ENCODE results near the gene RAB3GAP2.
"Not testable (repeated sequence)": the region's sequence is repeated elsewhere in the genome, so short reads cannot be mapped to it uniquely, and the experiment has no call there.

Gene RAB3GAP2

DNA sequence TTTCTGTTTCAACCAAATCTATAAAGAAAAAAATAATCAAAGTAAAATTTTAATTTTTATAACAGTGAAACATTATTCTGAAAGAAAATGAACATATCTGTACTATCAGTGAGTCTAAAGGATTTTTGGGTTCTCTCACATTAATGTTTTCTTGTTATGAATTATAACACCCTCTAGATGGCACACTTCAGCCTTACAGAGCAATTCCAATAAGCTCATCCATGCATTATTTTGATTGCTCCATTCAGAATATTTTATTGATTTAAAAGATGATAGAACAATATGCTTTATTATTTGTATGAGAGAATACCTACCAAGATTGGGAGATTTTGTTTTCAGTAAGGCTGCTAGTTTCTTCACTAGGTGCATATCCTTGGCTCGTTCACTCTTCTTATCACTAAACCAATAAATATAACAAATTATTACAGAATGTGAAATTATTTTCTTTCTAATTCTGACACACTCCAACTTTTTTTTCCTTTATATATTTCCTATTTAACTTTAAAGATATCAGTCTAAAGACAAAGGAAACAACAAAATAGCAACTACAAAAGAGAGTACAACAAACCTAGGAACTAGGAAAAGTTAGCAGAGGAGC lies 82.4 kb downstream of the RAB3GAP2 start:
- no peak for DNase-seq

DNA sequence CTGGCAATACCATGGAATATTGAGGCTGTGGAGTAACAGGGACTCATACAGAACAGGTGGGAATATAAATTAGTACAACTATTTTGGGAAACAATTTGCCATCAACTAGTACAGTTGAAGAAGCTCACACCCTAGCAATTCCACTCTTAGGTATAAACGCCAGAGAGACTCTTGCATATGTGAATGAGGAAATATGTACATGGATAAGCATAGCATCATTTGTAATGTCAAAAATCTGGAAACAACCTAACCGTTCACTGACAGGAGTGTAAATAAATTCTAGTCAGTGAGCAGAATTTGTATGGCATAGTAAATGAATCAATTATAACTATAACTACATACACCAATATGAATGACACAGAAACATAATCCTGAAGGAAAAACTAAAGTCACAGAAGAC lies 83.7 kb downstream of the RAB3GAP2 start:
- no peak for DNase-seq

DNA sequence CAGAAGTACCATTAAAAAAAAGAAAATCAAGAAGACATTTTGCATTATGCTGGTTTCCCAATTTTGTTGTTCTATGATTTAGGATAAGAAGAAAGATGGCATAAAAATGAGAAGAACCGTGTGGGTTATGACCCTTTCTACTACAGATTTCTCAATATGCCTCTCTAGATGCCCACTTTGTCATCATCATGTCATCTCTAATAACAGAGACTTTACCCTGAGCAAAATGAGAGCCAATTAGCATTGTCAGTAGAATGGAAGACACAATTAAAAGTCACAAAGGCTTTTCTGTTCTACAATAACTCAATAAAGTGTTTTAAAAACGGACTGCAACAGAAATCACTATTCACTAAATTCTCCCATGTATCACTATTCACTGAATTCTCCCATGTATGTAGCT lies 85.5 kb downstream of the RAB3GAP2 start:
- no peak for DNase-seq

DNA sequence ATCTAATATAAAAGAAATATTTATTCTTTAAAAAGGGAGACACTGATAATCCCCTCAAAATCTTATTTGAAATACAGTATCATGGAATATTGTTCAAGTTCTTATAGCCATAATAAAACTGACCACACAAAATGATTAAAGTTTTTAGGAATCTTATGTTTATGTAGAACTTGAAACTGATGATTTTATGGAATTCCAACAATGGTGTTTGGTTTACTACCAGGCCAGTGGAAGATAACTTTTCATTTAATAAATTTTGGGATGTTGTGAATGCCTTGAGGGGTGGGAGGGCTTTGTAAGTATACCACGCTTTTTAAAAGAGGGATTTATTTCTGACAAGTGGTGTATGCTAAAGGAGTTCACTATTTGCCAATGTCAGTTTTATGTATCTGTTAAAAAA lies 87.7 kb downstream of the RAB3GAP2 start:
- no peak for DNase-seq

DNA sequence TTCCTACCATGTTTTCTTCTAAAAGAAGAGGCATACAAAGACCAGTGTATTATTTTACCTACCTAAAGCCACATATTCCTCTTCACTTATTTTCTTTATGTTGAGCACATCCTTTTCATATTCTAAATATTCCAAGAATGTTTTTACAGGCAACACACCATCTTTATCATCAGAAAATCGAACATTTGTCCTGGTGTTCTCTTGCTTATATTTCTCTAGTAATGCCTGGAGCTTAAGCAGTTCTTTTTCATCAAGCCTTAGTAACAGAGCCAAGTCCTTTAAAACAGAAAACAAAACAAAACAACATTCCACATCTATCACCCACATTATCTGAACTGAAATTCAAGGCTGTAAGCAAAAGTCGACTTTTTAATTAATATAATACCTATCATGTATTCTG lies 89.6 kb downstream of the RAB3GAP2 start:
- no peak for DNase-seq

DNA sequence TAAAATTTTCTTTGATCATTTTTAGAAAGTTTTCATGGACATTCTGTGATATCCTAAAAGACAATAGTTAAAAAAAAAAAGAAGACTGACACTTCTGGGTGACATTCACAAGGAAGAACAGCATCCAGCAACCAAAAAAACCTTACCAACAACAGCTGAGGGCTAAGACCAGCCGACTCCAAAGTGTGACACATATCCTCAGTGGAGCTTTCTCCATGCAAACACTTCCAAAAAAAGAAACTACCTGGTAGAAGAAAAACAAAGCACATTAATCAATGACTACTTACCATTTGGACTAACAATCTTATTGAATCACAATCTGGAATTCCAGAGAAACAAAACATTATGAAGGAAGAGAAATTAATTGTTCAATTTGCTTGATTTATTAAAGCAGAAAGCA lies 90.1 kb downstream of the RAB3GAP2 start:
- no peak for DNase-seq

DNA sequence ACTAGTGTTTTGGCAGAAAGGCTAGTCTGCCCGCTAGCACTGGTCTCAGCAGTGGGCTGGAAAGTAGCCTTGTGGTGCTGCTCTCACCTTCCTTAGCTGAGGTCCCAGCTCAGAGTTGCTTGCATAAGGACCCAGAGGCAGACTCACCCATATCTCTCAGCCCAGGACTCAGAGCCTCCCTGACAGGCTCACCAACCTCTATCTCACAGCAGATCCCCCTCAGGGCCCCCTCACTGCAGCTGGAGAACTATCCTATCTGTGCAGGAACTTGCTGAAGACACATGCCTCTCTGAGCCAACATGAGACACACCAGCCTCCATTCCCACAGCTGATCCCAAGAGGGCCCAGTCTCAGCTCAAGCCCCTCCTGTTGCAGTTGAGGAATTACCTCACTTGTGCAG lies 95.7 kb downstream of the RAB3GAP2 start:
- DNase-seq, result no peak

DNA sequence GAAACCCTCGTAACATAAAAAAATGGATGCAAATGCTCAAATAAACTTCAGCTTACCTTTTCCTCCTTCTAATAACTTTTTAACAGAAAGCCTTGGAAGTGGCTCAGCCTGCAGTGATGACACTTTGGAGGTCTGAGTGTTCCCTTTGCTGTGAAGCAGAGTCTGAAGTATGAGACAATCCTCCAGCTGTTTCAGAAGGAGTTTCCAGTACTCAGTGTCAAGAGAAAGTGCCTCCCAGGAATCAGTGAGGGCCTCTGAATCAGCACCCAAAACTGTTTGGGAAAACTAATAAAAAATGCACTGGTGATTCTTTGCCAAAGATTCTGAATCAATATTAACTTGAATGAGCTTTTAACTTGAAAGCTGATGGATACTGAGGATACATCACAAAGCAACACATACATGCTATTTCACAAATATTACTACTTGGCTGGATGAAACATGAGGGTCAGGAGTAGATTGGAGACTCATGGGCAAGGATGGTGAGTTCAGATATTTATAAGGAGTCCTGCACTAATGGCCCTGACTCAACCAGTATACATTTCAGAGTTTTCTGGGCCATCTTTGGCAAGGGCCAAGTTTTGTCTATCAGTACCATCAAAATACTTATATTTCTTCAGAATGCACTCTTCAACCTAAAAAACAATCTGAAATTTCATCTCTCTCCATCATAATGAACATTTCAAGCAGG lies 101.3 kb downstream of the RAB3GAP2 start:
- DNase-seq, result no peak

DNA sequence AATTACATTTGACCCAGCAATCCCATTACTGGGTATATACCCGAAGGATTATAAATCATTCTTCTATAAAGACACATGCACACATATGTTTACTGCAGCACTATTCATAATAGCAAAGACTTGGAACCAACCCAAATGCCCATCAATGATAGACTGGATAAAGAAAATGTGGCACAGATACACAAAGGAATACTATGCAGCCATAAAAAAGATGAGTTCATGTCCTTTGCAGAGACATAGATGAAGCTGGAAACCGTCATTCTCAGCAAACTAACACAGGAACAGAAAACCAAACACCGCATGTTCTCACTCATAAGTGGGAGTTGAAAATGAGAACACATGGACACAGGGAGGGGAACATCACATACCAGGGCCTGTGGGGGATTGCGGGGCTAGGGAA lies 102.4 kb downstream of the RAB3GAP2 start:
- DNase-seq, result not testable (repeated sequence)

DNA sequence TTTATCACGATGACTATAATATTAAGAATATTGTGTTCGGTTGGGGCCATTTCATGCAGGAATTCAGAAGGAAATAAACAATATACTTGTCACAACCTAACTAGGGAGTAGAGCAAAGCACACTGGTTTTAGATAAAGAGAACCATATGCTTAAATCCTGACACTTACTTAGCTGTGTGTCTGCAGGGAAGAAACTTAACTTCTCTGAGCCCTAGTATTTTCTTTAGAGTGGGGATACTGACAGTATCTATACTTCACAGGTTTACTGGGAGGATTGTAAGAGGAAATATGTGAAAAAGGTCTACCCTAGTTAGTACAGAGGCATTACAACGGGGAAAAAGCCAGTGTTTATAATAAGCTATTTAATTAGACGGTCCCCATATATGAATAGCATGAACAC lies 105.4 kb downstream of the RAB3GAP2 start:
- DNase-seq, result no peak

DNA sequence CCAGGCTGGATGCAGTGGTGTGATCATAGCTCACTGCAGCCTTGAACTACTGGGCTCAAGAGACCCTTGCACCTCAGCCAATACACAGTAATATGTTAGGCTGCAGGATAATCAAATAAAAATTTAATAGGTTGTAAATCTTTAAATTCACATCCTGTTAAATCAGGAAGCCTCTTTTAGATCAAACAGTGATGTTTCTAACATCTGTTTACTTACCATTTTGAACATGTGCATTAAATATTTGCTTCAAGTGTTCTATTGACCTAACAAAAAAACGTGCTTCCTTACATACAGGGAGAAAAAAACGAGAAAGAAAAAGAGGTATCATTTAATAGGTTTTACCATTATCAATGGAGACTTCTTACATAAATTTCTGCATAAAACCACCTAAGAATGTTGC lies 107.7 kb downstream of the RAB3GAP2 start:
- DNase-seq, result no peak

DNA sequence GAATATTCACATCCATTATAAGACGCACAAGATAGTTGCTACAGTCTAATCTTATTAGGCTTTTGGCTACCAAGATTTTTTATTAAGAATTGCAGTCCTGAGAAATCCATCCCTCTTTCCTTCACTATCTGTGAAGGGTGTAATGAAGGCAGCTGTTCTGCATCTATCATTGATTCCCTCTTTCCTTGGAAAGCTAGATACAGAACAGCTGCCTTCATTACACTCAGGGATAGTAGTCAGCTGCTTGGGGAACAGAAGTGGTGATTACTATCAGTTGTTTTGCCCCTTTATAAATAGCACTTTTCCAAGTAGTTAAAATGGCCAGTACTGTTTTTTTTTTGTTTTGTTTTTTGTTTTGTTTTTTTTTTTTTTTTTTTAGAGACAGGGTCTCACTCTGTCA lies 108.1 kb downstream of the RAB3GAP2 start:
- no peak for DNase-seq

DNA sequence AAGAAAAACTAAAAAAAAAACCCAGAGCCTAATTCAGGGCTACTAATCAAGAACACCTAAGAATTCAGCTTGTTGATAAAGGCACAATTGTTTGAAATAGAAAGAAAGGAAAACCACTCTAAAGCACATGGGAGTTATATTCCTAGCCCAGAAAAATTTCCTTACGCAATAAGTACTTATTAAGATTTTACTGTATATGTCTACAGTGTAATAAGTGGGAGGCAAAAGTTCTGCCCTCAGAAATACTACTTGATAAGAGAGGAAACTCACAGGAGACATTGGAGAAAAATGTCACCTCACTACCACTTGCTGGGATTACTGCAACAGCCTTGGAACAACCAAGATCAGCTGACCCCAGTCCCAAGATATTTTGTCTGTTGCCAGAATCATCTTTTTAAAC lies 112.2 kb downstream of the RAB3GAP2 start:
- no peak for DNase-seq

DNA sequence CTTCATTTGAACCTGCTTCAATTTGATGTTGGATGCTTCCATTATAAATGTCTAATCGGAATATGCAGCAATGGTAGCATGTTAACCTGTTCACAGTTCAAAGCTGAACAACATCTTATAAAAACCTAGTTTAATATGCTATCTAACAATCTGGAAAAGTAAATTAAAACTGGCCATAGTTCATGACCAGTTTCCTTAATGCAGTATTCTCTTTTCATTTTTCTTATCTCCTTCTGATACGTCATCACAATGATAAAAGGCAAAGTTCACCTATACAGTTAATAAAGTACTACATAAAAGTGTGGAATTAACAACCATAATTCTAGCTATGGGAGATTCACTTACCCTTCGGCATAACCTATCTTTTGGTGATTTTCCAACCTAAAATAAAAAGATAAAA lies 113.2 kb downstream of the RAB3GAP2 start:
- no peak for DNase-seq

DNA sequence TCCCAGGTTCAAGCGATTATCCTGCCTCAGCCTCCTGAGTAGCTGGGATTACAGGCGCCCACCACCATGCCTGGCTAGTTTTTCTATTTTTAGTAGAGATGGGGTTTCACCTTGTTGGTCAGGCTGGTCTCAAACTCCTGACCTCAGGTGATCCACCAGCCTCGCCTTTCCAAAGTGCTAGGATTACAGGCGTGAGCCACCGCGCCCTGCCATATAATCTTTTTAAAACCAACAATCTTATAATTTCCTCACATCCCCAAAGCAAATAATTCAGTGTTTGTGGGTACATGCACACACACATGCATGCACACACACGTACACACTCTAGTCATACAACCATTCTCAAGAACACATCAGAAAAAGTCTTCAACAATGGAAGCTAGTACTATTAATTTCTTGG lies 113.7 kb downstream of the RAB3GAP2 start:
- DNase-seq, result not testable (repeated sequence)

DNA sequence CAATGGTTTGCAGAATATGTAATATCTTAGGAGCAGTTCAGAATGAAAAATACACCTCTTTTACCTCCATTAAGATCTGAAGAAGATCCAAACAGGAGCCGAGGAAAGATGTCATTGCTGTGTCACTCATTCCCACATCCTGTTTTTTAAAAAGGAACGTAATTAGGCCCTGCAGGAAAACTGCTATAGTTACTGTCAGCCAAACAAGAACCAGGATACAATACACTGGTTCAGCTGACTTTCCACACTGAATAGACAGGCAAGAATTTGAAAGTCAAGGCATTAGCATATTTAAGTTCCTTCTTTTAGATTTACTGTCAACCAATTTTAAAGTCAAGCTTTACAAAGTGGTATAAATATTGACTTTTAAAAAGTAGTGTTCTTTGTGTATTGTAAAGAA lies 114.5 kb downstream of the RAB3GAP2 start:
- no peak for DNase-seq

DNA sequence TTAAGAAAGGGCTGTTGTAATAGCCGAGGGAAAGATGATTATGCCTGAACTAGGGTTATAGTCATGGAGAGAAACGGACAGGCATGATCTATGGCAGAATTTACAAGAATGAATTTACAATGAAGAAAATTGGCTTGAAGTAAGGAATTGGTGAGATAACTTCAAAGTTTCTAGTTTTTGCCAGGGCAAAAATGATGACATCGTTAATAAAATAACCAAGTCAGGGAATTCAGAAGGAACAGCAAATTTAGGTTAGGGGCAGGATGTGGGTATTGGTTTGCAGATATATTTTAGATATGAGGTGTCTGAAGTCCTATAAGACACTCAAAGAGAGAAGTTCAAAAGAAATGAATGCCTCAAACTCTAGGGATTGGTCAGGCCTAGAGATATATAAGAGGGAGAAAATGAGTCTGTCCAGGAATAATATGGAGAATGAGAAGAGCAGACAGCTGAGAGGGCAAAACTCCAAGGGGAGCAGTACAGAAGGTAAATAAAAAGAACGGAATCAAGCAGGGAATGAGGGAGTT lies 115.6 kb downstream of the RAB3GAP2 start:
- DNase-seq, result no peak

DNA sequence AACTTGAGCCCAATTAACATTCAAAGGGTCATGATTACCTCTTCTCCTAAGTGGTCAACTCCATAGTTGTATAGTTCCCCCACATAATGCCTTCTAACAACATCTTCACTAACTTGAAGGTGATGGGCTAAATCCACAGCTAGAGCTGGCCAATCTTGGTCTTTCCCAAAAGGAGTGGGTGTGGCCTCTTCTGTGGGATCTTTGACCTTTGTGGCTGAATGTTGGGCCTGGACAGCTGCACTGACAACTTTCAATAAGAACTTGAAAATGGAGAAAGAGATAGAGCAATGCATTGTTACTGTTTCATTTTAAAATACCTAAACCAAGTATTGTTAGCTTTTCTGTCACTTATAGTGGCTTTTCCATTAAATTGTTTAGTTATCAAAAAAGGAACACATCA lies 119.1 kb downstream of the RAB3GAP2 start:
- no peak for DNase-seq

DNA sequence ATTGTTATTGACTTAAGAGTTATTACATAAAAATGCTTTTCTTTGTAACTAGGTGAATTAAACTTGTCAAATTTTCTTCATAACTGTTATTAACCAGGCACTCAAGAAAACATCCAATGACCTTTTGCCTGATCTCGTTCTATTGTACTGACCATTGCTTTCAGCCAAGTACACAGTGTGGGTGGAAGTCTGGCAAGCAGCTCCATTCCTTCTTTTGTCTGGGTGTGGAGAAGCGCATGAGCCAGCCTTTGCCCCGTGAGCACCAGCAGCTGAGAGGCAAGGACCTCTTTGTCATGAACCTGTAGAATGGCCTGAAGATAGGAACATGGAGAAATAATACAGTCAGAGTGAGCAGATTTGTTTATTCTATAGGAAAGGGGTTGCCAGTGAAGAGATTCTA lies 120.8 kb downstream of the RAB3GAP2 start:
- no peak for DNase-seq

DNA sequence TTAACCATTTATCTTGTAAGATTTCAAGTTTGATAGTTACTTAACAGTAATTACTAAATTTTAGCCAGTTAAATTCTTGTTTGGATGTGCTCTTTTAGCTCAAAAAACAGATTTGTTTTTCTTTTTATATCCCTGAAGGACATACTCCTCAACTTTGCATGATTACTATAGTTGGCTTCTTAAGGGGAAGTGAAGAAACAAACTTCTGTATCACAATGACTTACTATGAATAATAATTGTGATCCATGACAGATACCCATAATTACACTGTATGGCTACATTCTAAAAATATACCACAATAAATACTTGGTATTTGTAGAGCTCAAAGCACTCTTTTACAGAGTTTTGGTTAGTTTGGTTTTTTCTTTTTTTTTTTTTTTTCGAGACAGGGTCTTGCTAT lies 122.5 kb downstream of the RAB3GAP2 start:
- DNase-seq, result no peak

DNA sequence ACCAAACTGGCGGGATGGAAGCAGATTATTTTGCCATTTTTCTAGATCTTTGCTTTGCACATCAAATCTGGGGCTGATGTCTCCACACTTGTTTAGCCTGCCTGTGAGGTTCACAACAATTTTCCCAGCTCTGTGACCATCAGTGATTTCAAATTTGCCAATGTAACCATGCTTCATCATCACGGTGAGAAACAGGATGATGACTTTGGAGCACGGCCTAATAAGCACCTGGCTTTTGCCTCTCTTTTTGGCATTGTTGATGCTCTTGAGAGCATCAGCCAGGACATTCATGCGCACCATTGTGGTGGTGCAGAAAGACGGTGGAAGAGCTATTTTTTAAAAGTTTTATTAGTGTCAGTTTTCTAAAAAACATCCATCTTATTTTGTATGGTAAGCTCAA lies 128.2 kb downstream of the RAB3GAP2 start:
- DNase-seq, result no peak

DNA sequence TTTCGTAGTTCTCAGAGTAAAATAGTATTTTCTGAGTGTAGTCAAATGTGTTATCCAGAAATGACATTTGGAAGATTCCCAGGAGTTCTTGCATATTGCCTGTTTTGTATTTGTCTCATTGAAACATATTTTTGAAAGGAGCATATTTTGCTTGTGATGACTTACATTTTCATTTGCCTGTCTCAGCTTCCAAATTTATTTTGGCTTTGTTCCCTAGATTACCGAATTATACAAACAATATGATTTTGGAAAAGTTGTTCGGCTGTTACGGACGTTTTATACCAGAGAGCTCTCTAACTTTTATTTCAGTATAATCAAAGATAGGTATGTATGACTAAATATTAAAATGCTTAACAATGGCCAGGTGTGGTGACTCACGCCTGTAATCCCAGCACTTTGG lies 132.3 kb downstream of the RAB3GAP2 start:
- no peak for DNase-seq

DNA sequence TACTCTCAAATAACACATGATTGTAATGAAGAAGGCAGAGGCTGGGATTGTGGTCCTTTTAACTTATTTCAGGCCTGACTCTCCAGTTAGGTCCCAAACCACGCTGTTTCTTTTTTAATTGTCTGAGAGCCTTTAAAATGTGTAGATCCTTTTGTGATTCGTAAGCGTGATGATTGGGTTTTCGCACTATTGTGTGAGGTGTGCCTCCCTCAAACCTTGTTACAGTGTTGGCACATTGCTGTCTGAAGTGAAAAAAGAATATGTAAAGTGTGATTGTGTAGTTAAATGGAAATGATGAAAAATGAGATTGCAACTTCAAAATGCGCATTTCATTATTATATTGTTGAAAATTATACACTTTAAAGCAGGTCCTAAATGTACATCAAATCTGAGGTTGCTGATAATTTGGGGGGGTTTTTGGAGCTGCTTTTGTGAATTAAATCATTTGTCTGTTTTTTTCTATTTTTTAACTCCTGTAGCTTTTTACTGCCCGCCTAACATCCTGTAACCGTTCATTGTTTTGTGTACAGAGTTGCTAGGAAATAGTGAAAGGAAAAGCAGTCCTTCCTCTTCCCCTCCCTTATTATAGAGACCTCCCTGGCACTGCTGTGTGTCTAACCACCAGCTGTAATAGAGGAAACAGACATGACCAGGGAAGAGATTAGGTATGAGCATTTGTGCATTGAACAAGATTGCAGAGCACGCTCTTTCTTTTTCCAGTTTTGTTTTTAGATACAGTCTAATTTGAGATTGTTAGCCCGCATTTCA lies 135.1 kb downstream of the RAB3GAP2 start:
- DNase-seq, result no peak

DNA sequence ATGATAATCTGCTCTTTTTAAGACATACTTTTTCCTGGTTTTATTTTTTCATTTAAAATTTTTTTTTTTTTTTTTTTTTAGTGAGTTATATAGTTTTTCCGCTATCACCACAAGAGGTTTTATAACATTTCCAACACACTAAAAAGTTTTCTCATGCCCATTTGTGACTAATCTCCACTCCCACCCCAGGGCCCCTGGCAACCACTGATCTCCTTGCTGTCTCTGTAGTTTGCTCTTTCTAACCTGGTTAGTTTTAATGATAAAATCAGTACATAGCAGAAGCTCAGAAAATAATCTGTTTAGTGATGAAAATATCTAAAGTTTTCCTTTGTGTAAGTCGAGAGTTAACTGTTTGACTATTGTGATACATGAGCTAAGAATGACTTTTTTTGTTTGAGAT lies 136.5 kb downstream of the RAB3GAP2 start:
- DNase-seq, result no peak

Measured in activated naive CD4-positive, alpha-beta T cell (primary cell).